NCI-H1105 (cell line): ENCODE data around the gene TBX18.

Source experiments
- DNase-seq: peaks from one replicate; lab custom pipeline; 2025; lab: John Stamatoyannopoulos, UW

TBX18 gene

DNA sequence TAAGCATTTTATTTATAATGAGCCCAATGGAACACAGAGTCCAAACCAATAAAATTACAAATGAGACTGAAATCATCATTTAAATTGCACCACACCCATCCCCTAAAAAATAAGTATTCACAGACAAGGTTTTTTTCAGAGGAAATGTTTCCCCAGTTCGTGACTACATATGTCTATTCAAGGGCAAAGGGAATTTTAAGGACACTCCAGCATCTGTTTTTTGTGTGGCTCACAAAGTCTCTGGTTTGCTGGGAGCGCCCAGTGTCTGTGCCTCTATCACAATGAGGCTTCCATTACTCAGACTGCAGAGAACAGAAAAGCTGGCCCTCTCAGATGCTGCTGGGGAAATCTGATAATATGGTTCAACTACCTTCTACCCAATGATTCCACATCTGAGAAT lies 16.0 kb downstream of the TBX18 start:
- no peak for DNase-seq

DNA sequence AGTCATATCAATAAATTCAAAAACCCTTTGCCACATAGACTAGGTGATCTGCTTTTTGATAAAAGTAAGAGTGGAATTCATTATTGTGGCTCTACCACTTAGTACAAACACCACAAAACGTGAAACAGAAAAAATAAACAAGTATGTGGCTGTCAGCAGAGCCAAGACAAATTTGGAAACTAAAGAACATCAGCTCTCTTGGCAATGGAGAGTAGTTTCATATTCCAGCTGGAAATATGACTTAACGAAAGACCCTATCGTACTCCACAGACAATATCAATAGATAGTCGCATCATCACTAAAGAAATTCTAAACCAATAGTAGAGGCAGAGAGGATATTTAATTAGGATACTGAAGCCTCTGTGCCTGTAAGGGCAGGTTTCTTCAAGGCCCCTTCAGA lies 20.8 kb downstream of the TBX18 start:
- DNase-seq = no peak

DNA sequence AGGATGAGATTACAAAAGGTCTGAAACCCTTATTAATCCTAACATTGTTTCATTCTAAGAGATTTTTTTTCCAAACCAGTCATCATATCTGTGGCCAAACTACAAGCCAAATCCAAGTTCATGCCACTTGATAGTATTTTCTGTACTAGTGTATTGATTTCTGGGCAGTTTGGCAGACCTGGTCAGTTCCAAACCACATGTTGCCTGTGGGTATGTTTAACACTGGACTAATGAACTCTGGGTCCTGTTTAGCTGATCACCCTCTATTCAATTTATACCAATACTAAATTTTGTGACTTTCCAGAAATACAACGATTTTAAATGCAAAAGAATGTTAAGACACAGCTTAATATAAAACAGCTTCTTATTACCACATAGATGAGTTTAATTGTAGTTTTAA lies 24.0 kb downstream of the TBX18 start:
- DNase-seq = no peak

- DNase-seq = no peak
Observed at GRCh38 chr6:84739866-84740208, 24.6 kb downstream of the TBX18 start.

DNA sequence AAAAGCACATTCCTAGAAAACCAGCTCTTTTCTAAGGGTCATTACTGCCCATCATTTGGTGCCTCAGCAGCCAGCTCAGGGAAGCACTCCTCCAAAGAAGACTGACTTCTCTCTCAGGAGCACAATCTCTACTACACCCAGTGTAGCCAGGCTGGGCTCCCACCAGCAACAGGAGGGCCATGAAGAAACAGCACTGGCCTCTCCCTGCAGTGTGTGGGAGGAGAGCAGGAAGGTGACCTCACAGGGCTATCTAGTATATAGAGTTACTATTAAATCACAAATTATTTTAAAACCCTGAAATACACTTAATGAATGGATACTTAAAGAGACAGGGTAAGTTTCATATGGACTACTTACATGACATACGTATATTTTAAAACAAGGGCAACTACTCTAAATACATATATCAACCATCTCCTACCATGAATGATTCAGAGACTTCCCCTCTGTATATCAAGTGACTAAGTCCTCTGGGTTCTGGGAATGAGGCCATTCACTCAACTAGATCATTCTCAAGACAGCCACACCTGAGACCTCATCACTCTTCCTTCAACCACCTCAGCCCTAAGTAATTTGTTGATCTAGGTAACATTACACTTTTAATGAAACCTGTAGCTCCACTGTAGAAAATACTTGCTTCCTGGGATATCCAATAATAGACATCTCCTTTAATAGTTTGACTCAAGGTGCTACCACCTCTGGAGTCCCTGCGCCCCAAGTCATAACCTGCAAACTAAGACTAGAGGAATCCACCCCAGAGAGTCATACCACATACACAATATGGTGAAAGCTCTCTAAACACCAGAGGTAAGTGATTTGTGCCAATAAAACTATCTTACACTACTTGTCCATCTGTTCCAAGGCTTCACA lies 25.2 kb downstream of the TBX18 start:
- no peak for DNase-seq

DNA sequence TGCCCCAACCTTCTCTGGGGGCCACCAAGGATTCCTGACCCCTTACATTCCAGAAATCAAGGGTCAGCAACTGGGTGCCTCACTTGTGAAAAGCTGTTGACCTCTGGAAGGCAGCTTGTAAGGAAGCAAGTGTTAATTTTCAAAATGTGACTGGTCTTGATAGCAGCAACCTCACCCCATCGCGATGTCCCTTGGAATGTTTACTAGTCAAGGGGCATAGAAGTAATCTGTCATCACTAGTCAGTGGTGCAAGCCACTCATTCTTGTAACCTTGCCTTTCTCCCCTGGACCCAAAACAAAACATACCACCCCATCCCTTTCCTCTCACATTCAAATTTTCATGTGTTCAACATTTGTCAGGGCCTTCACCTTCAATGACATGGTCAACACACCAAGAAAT lies 30.5 kb downstream of the TBX18 start:
- no peak for DNase-seq

DNA sequence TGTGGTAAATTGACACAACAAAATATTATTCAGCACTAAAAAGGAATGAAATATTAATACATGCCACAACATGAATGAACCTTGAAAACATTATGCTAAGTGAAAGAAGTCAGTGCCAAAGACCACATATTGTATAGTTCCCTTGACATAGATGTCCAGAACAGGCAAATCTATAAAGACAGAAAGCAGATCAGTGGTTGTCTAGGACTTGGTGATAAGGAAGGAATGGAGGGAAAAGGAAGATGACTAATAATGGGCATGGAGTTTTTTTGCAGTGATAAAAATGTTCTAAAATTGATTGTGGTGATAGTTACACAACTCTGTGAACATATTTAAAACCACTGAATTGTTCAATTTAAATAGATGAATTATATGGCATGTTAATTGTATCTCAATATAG lies 32.5 kb downstream of the TBX18 start:
- no peak for DNase-seq

DNA sequence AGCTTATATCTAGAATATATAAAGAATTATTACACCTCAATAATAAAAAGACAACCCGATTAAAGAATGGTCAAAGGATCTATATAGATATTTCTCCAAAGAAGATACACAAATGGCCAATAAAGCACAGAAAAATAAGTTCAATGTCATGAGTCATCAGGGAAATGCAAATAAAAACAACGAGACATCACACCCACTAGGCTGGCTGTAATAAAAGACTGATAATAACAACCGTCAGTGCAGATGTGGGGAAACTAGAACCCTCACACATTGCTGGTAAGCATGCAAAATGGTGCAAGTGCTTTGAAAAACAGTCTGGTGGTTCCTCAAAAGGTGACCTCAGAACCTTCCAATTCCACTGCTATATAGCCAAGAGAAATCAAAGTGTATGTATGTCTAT lies 33.0 kb downstream of the TBX18 start:
- no peak for DNase-seq

DNA sequence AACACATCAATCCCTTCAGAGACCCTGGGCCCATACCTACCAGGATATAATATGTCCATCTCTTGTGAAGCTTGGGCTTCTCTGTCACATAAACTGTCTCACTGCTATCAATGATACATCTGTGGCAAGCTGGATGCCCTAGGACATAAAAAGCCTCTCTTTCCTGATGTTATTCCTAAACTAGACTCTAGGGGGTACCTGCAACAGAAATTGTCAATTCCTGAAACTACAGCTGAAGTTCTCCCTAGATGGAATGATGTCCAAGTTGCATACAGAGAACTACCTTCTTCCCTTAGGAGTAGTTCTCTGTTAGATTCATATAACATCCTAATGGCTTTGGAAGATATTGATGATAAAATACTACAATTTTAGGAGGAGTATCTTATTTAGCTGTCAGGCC lies 35.8 kb downstream of the TBX18 start:
- DNase-seq = no peak

DNA sequence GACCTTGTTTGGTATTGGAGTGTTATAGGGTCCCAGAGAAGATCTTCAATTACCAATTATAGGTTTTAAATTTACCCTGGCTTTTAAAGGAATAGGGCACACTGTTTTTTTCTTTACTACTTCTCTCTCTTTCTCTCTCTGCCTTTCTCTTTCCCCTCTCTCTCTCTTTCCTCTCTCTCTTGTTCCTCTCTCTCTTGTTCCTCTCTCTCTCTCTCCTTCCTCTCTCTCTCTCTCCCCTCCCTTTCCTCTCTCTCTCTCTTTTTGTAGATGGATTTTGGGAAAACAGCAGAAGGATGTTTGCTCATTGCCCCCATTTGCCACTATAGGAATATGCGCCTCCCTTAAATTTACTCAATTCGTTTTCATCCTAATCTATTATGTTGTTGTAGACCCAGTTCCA lies 45.2 kb downstream of the TBX18 start:
- no peak for DNase-seq

DNA sequence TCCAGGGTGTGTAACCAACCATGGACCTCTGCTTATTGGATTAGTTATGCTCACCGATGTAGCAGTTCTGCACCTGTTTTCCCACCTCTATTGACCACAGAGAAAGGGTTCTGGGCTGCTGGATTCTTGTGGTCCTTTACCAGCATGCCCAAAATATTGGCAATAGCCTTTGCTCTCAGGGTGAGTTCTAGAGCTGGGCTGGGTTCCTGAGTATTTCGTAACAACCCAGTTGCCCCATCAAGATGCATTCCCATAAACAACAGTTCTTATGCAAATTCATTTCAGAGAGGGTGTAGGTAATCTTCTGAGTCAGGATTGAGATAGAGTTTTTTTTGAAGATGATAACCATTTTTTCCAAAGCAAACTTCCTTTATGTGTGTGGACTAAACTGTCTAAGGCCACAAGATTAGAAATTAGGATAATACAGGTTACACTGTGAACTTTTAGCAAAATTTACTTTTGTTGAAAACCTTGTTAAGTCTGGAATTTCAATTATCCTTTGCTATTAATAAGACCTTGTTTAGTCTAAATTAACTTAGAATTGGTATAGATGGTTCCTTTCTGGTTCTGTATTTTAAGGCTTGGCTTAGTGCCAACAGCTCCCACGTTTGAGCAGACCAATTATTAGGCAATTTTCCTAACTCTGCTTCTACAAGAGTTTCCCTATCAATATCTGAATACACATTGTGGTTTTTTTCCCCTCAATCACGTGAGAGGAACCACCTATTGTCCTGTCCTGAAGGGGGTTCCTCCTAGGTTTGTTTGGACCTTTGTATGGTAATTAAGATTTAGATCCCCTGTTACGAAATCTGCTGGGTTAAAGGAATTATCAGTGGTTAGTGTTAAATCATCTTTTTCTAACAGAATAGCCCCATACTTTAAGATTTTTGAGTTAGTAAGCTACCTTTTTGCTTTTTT lies 46.1 kb downstream of the TBX18 start:
- DNase-seq = no peak

DNA sequence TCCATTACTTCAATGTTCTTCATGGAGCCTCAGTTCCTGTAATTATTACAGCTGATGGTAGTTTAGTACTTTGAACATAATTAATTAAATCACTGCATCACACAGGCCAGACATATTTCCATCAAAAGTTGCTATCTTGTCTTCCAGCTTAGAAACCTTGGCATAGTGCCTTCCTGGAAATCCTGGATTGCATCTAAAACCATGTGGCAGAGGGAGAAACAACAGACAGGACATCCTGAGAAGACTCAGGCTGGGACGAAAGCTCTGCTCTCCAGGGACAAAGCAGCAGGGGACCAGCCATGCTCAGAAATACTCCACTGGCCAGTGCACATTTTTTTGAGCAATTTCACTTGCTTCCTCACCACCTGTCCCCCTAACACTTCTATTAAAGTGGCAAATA lies 55.3 kb downstream of the TBX18 start:
- DNase-seq = no peak

DNA sequence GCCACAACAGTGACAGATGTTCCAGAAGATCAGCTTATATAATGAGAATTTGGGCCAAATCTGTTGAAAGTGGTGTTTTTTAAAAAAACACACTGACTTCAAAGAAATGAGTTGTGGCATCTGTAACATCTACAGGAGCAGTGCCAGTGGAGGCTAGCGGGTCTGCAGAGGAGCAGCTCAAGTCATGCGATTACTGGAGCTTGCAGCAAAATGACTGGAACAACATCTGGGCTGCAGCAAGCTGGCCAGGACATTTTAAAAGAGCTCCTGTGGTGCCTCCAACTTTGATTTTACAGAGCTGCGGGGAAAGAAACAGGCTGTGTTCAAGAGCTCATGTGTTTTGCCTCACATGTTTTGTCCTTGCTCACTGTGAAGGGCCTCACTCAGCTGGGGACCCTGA lies 57.2 kb downstream of the TBX18 start:
- no peak for DNase-seq

DNA sequence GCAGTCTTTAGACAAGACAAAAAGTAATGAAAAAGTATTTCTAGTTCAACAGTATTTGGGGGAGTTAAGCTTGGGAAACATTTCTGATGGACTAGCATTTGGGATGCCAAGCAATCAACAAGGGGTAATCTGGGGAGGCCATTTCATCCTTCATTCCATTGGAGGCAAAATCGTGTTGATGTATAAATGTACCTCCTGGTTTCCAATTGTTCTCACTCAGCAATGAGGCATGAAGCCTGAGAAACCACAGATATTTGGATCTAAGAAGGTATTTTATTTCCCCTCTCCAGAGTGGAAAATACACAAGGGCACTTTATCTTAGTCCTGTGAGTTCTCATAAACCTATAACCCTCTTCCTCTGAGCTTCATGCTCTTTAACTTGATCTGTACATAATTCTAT lies 68.2 kb downstream of the TBX18 start:
- no peak for DNase-seq

- DNase-seq = no peak
Observed at GRCh38 chr6:84691978-84692623, 72.3 kb downstream of the TBX18 start.

GRCh38 chr6:84688141-84688873 lies 76.1 kb downstream of the TBX18 start:
- no peak for DNase-seq

DNA sequence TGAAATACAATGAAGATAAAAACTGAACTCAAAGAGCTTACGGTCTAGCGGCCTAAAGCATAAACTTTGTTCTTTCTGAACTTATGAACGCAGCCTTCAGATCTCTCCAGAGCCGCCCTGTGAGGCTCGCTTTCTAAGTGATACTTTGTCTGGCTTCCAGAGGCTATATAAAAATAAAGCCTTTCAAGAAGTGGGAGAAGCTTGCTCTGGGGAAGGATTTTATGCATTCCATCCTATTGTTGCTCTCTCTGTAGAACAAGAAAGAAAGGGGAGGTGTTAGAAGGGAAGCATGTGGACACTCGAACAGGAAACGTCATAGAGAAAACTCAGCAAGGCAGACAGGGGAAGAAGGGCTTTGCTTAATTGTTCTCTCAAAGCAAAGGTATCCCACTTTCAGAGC lies 77.0 kb downstream of the TBX18 start:
- DNase-seq = no peak

DNA sequence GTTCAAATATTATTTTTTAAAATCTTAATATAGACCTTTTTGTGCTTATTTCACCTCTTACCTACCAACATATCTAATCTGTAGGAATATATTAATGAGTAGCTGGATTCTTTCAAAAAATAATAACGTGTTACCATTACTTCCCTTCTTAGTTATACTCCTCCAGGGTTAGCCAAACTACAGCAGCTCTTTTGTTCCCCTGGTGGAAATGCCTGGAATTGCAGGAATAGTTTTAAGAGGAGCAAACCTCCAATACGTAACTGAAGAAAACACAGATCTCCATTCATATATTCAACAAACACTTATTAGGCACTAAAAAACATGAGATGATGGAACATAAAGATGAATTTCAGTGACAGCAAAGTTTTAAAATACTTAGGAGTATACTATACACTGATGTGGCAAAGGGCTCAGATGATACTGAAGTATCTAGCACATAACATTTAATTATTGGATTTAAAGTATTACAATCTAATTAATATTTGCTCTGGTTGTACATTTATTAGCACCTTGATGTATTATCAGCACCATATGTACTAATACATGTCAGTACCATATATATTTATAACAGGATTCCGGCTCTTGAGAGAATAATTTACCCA lies 78.3 kb downstream of the TBX18 start:
- no peak for DNase-seq

DNA sequence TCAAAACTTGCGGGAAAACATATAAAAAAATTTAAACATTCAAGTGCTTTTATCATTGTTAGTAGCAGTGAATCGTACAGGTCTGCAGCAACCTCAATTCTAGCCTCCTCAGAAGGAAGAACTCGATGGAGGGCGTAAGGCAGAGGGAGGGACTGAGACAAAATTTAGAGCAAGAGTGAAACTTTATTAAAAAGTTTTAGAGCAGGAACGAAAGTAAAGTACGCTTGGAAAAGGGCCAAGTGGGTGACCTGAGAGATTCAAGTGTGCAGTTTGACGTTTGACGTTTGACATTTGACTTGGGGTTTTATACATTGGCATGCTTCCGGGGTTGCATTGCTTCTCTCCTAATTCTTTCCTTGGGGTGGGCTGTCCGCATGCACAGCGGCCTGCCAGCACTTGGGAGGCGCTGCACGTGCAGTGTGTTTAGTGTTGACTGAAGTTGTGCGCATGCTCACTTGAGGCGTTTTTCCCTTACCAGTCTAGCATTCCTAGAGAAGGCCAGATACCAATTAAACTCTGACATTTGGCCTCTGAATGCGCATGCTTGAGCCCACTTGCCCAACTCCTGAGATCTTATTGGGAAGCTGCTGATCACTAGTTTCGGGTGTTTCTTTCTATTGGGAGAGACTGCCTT lies 82.6 kb downstream of the TBX18 start:
- no peak for DNase-seq

- DNase-seq = no peak
Observed at GRCh38 chr6:84675651-84676050, 88.7 kb downstream of the TBX18 start.

DNA sequence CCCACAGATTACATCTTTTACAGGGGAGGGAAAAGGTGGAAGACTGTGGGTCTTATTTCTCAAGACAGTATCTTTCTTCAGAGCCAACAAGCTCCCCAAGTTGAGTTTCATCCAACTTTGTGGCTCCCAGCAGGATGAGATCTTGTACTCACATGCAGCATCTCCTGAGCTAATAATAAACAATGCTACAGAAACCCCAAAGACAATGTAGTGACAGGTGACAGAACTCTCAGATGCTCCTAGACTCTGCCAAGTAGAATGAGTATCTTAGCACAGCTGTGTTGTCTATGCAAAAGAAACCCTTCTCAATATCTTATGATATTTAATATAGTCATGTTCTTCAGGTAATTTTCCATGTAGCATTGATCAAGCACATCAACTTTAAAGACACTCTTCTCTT lies 90.0 kb downstream of the TBX18 start:
- no peak for DNase-seq
